HEK293 (cell line): ENCODE results near the gene TRAF5.

Experiments used
- CTCF ChIA-PET: fragments of 350-600 bp; formaldehyde crosslinking; extraction: SDS; loops from one replicate; lab custom pipeline; 2021; ENCODE audit warnings: antibody characterized with exemption; lab: Yijun Ruan, JAX
- POLR2A ChIA-PET: fragments of 300-600 bp; formaldehyde crosslinking; extraction: SDS; loops from one replicate; lab custom pipeline; 2020; ENCODE audit warnings: antibody characterized with exemption, inconsistent platforms; lab: Yijun Ruan, JAX
- H3K27ac ChIP-seq: fragments of 200-500 bp; sonication (Bioruptor generic); 2 replicates; pipeline ENCODE4 v1.5.1; 2014; ENCODE audit warnings: low read depth, low read length, control low read depth, inconsistent platforms; ENCODE audit errors: extremely low read depth
- H3K36me3 ChIP-seq, 2 experiments: fragments of 200-500 bp in 1 of 2; sonication (Bioruptor generic) in 1 of 2; 1 replicate in 1 of 2; 2 replicates in 1 of 2; pipeline ENCODE4 v1.5.1; 2014 to 2017; ENCODE audit warnings: inconsistent platforms in 2 of 2, low read length in 2 of 2; ENCODE audit not compliant: control insufficient read depth in 2 of 2, insufficient read depth in 1 of 2
- H3K4me1 ChIP-seq: fragments of 200-500 bp; sonication (Bioruptor generic); 2 replicates; pipeline ENCODE4 v1.5.1; 2014; ENCODE audit warnings: mild to moderate bottlenecking, low read length, inconsistent platforms; ENCODE audit not compliant: control insufficient read depth, insufficient read depth
- H3K4me3 ChIP-seq: 2 replicates; pipeline ENCODE4 v1.5.1; 2011; ENCODE audit warnings: low read depth, mild to moderate bottlenecking, control low read depth, low read length, moderate library complexity
- H3K9me3 ChIP-seq: fragments of 200-500 bp; sonication (Bioruptor generic); 2 replicates; pipeline ENCODE4 v1.5.1; 2014; ENCODE audit warnings: low read depth, low read length, inconsistent platforms; ENCODE audit not compliant: control insufficient read depth, insufficient read depth
- KLF9 ChIP-seq: fragments of 450-650 bp; formaldehyde crosslinking; IDR thresholded peaks from 2 replicates; pipeline ENCODE4 v1.5.1; 2016; ENCODE audit warnings: missing biosample characterization, missing genetic modification characterization, low read depth
- PRDM1 ChIP-seq: fragments of 450-650 bp; formaldehyde crosslinking; IDR thresholded peaks from 2 replicates; pipeline ENCODE4; 2016; ENCODE audit warnings: missing biosample characterization, missing genetic modification characterization
- SCRT2 ChIP-seq: fragments of 450-650 bp; formaldehyde crosslinking; IDR thresholded peaks from 2 replicates; pipeline ENCODE4 v1.5.1; 2016; ENCODE audit warnings: missing biosample characterization, missing genetic modification characterization
- SP2 ChIP-seq: fragments of 450-650 bp; formaldehyde crosslinking; IDR thresholded peaks from 2 replicates; pipeline ENCODE4 v1.5.1; 2016; ENCODE audit warnings: missing biosample characterization, missing genetic modification characterization
- YY2 ChIP-seq: fragments of 450-650 bp; formaldehyde crosslinking; IDR thresholded peaks from 2 replicates; pipeline ENCODE4 v1.5.1; 2016; ENCODE audit warnings: missing biosample characterization, missing genetic modification characterization
- ZBTB21 ChIP-seq: fragments of 450-650 bp; formaldehyde crosslinking; IDR thresholded peaks from 2 replicates; pipeline ENCODE4 v1.5.1; 2017; ENCODE audit warnings: missing biosample characterization, missing genetic modification characterization
- ZBTB48 ChIP-seq: fragments of 450-650 bp; formaldehyde crosslinking; IDR thresholded peaks from 2 replicates; pipeline ENCODE4 v1.5.1; 2016; ENCODE audit warnings: missing biosample characterization, missing genetic modification characterization
- ZEB2 ChIP-seq: fragments of 450-650 bp; formaldehyde crosslinking; IDR thresholded peaks from 2 replicates; pipeline ENCODE4 v1.5.1; 2016; ENCODE audit warnings: missing biosample characterization, missing genetic modification characterization
- ZNF202 ChIP-seq: fragments of 450-650 bp; formaldehyde crosslinking; IDR thresholded peaks from 2 replicates; pipeline ENCODE4 v1.5.1; 2016; ENCODE audit warnings: missing biosample characterization, missing genetic modification characterization, borderline replicate concordance
- ZNF211 ChIP-seq: fragments of 450-650 bp; formaldehyde crosslinking; IDR thresholded peaks from 2 replicates; pipeline ENCODE4 v1.5.1; 2016; ENCODE audit warnings: low read depth, missing biosample characterization, missing genetic modification characterization
- ZNF23 ChIP-seq: fragments of 450-650 bp; formaldehyde crosslinking; IDR thresholded peaks from 2 replicates; pipeline ENCODE4 v1.5.1; 2016; ENCODE audit warnings: missing biosample characterization, missing genetic modification characterization, borderline replicate concordance
- ZNF24 ChIP-seq: fragments of 450-650 bp; formaldehyde crosslinking; IDR thresholded peaks from 2 replicates; pipeline ENCODE4 v1.5.1; 2016; ENCODE audit warnings: missing biosample characterization, missing genetic modification characterization
- ZNF274 ChIP-seq, 2 experiments: fragments of 200-500 bp in 1 of 2; fragments of 450-650 bp in 1 of 2; sonication (Bioruptor generic) in 1 of 2; formaldehyde crosslinking in 1 of 2; IDR thresholded peaks; 2 replicates each; pipeline versions ENCODE4 v1.5.1 to v1.6.1; 2014 to 2016; ENCODE audit warnings: borderline replicate concordance in 1 of 2, inconsistent platforms in 1 of 2, low read length in 1 of 2, missing biosample characterization in 1 of 2, missing genetic modification characterization in 1 of 2
- ZNF558 ChIP-seq: fragments of 450-650 bp; formaldehyde crosslinking; IDR thresholded peaks from 2 replicates; pipeline ENCODE4 v1.5.1; 2016; ENCODE audit warnings: missing biosample characterization, missing genetic modification characterization
- ZNF600 ChIP-seq: fragments of 450-650 bp; formaldehyde crosslinking; IDR thresholded peaks from 2 replicates; pipeline ENCODE4 v1.5.1; 2016; ENCODE audit warnings: missing biosample characterization, missing genetic modification characterization
- ZNF626 ChIP-seq: fragments of 450-650 bp; sonication (Bioruptor Pico); formaldehyde crosslinking; IDR thresholded peaks from 2 replicates; pipeline ENCODE4 v1.5.1; 2018; ENCODE audit warnings: missing biosample characterization, missing genetic modification characterization, inconsistent platforms
- ZNF843 ChIP-seq: fragments of 450-650 bp; formaldehyde crosslinking; IDR thresholded peaks from 2 replicates; pipeline ENCODE4 v1.5.1; 2016; ENCODE audit warnings: missing biosample characterization, missing genetic modification characterization
- ZSCAN23 ChIP-seq: fragments of 450-650 bp; formaldehyde crosslinking; IDR thresholded peaks from 2 replicates; pipeline ENCODE4 v1.5.1; 2016; ENCODE audit warnings: missing biosample characterization, missing genetic modification characterization
- TF ChIP-seq, protein P1 (sequence below): fragments of 450-650 bp; formaldehyde crosslinking; conservative IDR thresholded peaks from 2 replicates; pipeline ENCODE4 v1.5.1; 2016; ENCODE audit warnings: low read depth, missing biosample characterization, missing genetic modification characterization
- TF ChIP-seq, protein P2 (sequence below): fragments of 450-650 bp; formaldehyde crosslinking; IDR thresholded peaks from 2 replicates; pipeline ENCODE4 v1.5.1; 2016; ENCODE audit warnings: missing biosample characterization, missing genetic modification characterization, low read depth

The TRAF5 gene

DNA sequence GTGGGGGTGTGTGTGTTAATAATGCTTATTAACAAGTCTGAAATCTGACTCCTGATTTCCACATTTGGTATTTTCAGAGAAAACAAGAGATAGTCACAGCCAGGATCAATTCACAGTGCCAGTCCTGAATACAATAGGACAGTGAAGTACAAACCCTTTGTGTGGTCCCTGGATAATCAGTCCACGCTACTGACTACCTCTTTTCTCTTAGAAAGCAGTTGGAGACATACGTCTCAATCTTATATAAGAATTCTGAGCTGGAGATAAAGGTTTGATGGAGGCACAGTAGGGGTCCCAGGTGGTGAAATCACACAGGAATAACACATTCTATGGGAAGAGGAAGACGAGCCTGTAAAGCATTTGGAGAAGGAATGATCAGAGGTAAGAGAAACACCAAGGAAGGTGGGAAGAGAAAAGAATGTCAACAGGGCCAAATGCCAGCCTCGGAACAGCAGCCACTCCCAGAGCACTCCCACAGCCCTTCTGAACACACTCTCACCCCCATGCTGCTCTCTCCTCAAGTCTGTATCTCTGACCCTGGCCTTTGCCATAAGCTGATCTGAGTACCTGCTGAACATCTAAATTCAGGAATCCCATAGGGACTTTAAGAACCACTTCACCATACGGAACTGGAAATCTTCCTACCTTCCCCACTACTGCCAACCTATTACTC is 48.6 kb downstream of the TRAF5 start:
- Histone ChIP-seq H3K27ac (no peak overlapping the region), H3K4me3 (no peak overlapping the region), H3K4me1 (no peaks in the 10 kb centered on the region), H3K36me3 (peaks cover 0 to 21% of the 10 kb centered on the region in 2 experiments; a peak in 1 of 3 replicates), H3K9me3 (no peaks in the 10 kb centered on the region)
- ChIA-PET CTCF (no interaction called here), POLR2A (no interaction called here)
- TF ChIP-seq SCRT2 (tag by site-specific recombination) (no peak), KLF9 (no peak), SP2 (tag by site-specific recombination) (no peak), ZNF202 (no peak), ZNF626 (no peak), ZBTB48 (tag by site-specific recombination) (no peak), PRDM1 (tag by site-specific recombination) (no peak), ZNF600 (tag by site-specific recombination) (no peak), ZNF274 (IDR thresholded peaks at IDR 0.05; ENCODE audit: low read length) (no peak), ZNF274 (tag by site-specific recombination; IDR thresholded peaks at IDR 0.05; ENCODE audit: borderline replicate concordance) (no peak), ZNF558 (tag by site-specific recombination) (no peak), ZNF24 (tag by site-specific recombination) (no peak), YY2 (tag by site-specific recombination) (no peak), ZNF211 (tag by site-specific recombination) (no peak), ZSCAN23 (no peak), ZNF843 (no peak), ZNF23 (tag by site-specific recombination) (no peak), ZEB2 (tag by site-specific recombination) (no peak)
- TF ChIP-seq, protein P1, sequence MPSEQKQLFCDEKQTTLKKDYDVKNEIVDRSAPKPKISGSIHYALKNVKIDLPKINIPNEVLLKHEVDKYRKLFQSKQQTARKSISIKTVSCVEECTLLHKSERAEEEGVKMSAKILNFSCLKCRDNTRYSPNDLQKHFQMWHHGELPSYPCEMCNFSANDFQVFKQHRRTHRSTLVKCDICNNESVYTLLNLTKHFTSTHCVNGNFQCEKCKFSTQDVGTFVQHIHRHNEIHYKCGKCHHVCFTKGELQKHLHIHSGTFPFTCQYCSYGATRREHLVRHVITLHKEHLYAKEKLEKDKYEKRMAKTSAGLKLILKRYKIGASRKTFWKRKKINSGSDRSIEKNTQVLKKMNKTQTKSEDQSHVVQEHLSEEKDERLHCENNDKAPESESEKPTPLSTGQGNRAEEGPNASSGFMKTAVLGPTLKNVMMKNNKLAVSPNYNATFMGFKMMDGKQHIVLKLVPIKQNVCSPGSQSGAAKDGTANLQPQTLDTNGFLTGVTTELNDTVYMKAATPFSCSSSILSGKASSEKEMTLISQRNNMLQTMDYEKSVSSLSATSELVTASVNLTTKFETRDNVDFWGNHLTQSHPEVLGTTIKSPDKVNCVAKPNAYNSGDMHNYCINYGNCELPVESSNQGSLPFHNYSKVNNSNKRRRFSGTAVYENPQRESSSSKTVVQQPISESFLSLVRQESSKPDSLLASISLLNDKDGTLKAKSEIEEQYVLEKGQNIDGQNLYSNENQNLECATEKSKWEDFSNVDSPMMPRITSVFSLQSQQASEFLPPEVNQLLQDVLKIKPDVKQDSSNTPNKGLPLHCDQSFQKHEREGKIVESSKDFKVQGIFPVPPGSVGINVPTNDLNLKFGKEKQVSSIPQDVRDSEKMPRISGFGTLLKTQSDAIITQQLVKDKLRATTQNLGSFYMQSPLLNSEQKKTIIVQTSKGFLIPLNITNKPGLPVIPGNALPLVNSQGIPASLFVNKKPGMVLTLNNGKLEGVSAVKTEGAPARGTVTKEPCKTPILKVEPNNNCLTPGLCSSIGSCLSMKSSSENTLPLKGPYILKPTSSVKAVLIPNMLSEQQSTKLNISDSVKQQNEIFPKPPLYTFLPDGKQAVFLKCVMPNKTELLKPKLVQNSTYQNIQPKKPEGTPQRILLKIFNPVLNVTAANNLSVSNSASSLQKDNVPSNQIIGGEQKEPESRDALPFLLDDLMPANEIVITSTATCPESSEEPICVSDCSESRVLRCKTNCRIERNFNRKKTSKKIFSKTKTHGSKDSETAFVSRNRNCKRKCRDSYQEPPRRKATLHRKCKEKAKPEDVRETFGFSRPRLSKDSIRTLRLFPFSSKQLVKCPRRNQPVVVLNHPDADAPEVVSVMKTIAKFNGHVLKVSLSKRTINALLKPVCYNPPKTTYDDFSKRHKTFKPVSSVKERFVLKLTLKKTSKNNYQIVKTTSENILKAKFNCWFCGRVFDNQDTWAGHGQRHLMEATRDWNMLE (tag by site-specific recombination), result no peak
- TF ChIP-seq, protein P2, sequence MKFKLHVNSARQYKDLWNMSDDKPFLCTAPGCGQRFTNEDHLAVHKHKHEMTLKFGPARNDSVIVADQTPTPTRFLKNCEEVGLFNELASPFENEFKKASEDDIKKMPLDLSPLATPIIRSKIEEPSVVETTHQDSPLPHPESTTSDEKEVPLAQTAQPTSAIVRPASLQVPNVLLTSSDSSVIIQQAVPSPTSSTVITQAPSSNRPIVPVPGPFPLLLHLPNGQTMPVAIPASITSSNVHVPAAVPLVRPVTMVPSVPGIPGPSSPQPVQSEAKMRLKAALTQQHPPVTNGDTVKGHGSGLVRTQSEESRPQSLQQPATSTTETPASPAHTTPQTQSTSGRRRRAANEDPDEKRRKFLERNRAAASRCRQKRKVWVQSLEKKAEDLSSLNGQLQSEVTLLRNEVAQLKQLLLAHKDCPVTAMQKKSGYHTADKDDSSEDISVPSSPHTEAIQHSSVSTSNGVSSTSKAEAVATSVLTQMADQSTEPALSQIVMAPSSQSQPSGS (tag by site-specific recombination), result no peak

DNA sequence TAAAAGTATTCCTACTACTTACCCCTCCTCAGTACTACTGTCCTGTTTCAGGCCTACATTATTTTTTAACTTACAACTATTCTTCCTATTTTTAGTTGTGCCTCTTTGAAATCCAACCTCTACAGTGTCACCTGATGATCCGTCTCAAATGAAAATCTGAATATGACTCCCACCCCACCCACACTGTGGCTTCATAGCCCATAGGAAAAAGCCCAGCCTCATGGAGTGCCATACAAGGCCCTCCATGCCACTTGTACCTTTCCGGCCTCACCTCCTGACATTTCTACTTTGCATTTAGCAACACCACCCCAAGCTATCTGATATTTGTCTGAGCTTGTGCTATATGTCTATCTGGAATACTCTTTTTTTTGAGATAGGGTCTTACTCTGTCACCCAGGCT is 49.3 kb downstream of the TRAF5 start:
- H3K36me3 ChIP-seq, result peaks cover 0 to 21% of the 10 kb centered on the region in 2 experiments; a peak in 1 of 3 replicates
- H3K27ac ChIP-seq, result no peak overlapping the region
- no peaks in the 10 kb centered on the region for H3K4me1 ChIP-seq
- ChIA-PET CTCF (no interaction called here), POLR2A (no interaction called here)
- H3K9me3 ChIP-seq, result no peaks in the 10 kb centered on the region
- TF ChIP-seq ZBTB21 (no peak), KLF9 (no peak)
- no peak overlapping the region for H3K4me3 ChIP-seq
